Hematopoietic multipotent progenitor cell treated with erythropoietin and hydrocortisone succinate and interleukin-3 and kit ligand, for 15 days (in vitro differentiated cells): ENCODE results near the gene OLFM1.
"Not testable (repeated sequence)": the region's sequence is repeated elsewhere in the genome, so short reads cannot be mapped to it uniquely, and the experiment has no call there.

Source experiments
- DNase-seq: peaks from one replicate; pipeline ENCODE4 v3.0.0-alpha.2; 2015; ENCODE audit warnings: low spot score

The OLFM1 gene

DNA sequence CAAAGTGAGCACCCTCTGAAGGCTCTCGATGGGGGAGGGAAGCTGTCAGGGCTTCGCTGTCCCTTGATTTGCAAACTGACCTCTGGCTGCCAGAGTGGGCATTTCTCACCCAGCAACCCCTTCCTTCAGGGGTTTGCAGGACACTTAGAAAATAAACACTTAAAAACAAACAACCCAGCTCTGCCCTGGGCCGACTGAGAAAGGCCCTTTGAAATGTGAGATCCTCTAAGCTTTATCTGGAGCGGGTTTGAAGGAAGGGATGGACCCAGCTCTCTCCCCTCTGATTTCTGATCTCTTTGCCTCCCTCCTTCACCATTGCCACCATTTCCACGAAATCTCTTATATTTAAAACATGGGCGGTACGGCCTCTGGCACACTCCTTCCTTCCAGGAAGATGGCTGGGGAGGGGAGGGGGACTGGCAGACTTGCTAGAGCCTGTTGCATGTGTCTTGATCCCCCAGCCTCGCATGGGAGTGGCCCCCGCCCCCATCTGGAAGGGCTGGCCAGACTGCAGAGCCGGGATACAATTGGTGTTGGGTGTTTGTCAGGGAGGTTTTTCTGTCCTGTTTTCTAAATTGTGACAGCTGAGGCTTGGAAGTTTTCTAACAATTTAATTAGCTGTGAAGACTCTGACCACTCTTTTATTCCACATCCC is 20.2 kb downstream of the OLFM1 start:
- no peak for DNase-seq

DNA sequence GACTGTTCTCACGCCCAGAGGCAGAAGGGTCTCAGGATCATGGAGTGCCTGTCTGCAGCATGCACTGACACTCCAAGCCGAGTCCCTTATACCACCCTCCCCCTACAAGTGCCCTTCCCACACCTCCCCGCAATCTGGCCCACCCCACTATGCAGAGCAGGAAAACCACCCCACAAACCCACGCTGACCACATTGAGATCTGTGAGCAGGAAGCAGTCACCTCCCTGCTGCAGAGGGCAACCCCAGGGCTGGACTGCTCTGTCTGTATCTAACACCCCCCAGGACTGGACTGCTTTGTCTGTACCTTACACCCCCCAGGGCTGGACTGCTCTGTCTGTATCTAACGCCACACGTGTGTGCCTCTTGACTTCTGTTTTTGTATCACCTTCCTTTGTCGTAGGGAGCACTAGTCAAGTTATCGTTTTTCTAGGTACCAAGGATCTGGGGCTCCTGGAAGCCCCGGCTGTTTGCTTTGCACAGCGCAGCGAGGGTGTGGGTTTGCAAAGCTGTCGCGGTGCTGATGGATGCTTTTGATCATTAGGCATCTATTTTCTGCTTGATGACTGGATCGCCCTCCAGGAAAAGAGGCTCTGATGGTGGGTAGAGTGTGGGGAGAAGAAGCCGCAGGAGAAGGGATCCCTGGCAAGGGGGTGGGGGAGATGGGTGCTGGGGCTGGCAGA is 21.5 kb downstream of the OLFM1 start:
- DNase-seq = no peak

DNA sequence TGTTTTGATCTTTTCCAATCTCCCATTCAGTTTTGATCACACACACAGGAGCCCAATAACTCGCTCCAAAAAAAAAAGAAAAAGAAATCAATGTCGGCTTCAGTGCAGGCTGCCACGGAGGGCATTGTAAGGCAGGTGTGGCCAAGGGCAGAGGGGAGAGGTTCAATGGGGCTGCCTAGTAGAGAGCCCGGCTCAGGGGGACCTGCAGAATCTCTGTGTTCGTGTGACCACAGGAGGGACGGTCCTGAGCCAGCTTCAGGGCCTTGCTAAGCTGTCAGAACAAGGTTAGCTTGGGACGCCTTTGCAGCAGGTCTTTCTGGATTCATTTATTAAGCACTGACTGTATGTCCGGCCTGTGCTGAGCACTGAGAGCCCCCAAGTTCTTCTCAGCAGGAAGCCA is 22.2 kb downstream of the OLFM1 start:
- DNase-seq = no peak

DNA sequence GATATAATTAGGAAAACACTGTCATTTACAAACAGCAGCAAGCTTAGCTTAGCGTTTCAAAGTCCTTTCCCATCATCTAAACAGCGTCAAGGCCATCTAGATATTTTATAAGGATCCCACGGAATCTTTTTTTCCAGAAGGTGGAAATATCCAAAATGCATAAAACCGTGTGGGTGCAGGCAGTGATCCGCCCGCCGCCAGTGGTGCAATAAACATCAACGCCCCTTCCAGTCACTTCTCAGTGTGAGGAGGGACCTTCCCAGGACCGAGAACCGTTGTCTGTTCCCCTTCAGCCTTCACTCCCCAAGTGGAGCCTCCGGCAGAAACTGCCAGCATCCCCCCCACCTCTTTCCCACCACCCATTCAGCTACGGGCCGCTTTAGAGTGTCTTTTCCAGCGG is 22.9 kb downstream of the OLFM1 start:
- no peak for DNase-seq

DNA sequence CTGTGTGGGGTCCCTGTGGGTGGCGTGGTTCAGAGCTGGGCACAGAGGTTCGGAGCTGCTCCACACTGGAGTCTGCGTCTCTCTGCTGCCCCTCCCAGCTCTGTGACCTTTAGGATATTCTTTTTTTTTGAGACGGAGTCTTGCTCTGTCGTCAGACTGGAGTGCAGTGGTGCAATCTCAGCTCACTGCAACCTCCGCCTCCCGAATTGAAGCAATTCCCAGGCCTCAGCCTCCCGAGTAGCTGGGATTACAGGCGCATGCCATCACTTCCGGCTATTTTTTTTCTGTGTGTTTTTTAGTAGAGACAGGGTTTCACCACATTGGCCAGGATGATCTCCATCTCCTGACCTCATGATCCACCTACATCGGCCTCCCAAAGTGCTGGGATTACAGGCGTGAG is 24.1 kb downstream of the OLFM1 start:
- not testable (repeated sequence) for DNase-seq

DNA sequence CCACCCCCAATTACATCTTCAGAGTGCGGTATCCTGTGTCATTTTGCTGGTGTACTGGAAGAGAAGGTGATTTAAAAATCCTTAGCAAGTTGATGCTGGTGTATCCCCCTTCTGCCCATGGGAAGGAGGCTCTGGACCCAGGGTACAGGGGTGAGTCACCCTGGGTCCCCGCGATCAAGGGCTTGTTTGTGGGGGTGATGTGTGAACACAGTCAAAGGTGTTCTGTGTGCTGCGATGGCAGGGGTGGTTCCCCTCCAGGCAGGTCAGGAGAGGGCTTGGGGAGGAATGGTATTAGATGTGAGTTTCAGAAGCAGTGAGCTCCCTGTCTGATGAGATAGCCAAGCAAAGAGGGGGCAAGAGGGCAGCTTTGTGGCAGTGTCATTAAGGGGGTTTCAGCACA is 28.9 kb downstream of the OLFM1 start:
- no peak for DNase-seq

DNA sequence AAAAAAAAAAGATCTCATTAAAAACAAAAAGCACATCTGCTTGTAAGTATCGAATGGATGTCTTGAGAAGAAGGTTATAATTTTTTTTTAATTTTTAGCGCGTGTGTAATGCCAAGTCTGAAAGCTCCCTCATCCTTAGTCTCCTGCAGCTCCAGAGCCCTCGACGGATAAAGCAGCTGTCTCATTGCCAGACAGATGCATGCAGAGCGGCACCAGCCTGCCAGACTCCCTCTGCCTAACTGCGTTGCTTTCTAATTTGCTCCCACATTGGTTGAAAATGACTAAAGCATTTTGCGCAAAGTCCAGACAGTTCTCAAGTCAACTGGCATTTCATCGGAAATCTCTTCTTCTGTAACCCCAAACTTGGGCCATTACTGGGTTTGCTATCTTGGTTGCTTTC is 29.4 kb downstream of the OLFM1 start:
- no peak for DNase-seq

DNA sequence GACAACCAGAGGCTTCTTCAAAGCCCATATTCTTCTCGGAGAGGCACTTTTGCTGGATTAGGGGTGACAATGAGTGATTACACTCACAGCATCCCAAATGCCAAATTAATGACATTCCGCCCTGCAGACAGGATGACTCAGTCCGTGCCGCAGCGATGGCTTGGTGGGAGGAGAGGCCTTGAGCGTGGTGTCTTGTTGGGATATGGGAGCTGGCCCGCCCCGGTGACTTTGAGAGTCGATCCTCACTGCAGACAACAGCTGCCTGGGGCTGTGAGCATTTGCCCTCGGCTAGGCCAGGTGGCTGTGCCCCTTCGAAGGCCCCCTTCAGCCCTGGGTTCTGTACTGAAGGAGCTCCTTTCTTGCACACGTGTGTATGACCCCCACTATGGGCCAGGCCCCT is 29.8 kb downstream of the OLFM1 start:
- no peak for DNase-seq

DNA sequence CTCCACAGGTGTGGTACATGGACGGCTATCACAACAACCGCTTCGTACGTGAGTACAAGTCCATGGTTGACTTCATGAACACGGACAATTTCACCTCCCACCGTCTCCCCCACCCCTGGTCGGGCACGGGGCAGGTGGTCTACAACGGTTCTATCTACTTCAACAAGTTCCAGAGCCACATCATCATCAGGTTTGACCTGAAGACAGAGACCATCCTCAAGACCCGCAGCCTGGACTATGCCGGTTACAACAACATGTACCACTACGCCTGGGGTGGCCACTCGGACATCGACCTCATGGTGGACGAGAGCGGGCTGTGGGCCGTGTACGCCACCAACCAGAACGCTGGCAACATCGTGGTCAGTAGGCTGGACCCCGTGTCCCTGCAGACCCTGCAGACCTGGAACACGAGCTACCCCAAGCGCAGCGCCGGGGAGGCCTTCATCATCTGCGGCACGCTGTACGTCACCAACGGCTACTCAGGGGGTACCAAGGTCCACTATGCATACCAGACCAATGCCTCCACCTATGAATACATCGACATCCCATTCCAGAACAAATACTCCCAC is 32.1 kb downstream of the OLFM1 start:
- no peak for DNase-seq

DNA sequence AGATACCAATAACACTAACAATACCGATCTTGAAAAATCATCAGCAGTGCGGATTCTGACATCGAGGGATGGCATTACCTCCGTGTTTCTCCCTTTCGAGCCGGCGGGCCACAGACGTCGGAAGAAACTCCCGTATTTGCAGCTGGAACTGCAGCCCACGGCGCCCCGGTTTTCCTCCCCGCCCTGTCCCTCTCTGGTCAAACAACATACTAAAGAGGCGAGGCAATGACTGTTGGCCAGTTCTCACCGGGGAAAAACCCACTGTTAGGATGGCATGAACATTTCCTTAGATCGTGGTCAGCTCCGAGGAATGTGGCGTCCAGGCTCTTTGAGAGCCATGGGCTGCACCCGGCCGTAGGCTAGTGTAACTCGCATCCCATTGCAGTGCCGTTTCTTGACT is 32.8 kb downstream of the OLFM1 start:
- DNase-seq = no peak

DNA sequence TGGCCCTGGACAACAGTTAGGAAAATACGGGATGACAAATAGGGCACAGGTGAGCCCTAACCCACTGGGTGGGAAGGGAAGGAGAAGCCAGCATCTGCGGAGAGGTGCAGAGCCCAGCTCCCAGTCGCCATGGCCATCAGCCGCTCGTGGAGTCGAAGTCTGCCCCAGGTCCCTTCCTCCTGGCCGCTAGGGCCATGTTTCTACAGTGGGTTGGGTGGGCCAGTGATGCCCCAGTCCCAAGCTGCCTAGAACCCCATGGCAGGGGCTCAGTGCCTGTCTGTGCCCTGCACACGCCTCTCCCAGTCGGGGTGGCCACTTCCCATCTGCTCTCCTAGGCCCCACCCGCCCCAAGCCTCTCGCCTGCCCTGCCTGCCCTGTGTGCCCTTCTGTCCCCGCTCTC is 34.8 kb downstream of the OLFM1 start:
- DNase-seq = no peak

DNA sequence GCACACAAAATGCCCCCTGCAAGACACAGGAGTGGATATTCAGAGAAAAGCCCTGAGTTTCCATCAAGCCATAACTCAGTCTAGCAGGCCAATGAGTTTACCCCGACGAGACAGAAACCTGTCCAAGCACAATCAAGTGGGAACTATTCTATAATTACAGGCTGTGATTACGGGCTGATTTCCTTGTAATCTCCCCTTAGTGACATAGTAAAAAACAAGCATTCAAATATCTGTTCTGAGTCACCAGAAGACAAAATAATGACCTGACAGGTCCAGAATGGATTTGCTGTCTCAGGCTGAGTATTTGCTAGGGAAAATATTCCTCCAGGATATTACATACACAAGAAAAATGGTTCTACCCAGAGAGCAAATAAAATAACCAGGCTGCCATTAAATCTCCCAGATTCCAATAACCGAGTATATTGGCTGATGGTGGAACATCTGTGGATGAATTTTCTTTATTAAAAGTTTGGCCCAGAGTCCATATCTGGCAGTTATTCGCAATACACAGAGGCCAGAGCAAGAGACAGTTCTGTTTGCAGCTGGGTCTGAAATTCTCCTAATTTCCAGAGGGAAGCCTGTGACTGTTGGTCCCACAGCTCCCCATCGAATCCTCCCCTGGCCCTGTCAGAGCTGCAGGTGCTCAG is 35.8 kb downstream of the OLFM1 start:
- DNase-seq = no peak

DNA sequence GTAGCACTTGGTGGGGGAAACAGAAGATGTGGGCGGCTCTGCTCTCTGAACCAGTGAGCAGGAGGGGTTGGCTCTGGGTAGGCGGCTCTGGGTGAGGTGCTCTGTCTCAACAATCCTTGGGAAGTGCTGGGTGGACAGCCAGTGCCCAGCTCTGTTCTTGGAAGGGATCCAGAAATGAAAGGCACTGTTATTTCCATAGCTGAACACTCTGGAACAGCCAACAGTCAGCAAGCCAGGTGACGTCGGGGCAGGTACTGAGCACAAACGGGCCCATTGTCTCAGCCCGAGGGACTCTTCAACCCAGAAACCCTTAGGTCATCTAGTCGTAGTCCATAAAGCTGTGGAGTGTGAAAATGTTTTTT is 36.3 kb downstream of the OLFM1 start:
- no peak for DNase-seq

DNA sequence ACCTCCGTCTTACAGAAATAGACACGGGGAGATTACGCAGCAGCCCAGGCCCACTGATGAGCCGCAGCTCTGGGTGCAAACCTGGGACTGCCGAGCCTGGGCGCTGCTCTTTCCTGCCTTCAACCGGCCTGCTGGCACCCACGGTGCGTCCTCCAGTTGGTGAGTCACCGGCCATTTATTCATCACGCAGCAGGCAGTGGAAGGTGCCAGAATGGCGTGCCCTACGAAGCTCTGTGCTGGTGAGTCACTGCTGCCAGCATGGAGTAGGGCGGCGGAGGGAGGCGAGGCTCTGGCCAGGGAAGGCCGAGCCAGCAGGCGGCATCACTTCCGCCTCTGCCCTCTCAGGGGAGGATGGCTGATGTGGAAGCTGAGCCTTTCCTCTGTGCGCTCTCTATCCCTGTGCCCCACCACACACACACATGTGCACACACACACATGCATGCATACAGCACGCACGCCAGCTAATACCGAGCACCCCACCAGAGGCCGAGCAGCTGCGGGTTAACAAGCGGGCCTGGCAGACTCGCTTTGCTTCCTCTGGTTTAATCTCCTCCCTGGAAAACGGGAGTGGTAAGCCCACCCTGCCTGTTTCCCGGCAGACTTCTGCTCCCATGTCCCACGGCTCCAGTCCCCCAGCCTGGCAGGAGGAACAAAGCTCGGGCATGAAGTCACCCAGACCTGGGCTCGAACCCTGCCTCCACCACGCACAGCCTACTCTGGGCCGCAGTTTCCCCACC is 39.2 kb downstream of the OLFM1 start:
- no peak for DNase-seq

DNA sequence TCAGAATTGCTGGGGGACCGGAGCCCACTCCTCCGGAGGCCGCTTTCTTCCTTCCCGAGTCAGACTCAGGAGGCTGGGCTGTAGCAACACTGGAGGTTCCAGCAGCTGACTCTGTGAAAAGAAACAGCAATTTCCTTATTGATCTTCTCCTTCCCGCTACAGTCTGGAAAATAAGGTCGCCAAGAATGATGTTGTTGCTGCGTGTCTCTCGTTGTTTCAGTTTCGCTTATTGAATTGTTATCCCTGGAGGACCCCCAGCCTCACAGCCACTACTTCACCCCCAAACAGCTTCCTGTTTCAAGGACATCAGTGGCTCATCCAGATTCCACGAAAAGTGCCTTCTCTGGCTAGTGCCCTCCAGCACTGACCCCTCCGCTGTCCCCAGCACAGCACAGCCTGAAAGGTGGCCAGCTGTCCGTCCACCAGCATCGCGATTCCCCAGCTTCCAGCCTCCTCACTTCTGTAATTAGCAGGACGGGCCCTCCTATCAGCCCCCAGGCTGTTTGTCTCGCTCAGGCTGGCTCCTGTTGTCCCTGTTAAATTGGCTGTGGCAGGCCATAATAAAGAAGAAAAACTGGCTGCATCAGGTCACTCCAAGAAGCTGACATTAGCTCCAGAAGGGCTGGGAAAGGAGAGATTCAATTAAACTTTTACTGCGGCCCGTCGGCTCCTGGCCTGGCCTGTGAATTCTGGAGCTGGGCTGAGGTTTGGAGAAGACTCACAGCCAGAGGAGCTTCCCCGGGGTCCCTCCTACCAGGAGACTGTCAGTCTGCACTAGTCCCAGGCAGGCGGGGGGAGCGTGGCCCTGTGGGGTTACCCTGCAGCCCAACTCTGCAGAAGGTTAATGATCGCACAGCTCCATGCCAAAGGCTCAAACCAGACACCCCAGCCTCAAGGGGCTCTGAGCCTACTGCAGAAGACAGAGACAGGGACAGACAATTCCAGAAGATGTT is 40.5 kb downstream of the OLFM1 start:
- DNase-seq = no peak

DNA sequence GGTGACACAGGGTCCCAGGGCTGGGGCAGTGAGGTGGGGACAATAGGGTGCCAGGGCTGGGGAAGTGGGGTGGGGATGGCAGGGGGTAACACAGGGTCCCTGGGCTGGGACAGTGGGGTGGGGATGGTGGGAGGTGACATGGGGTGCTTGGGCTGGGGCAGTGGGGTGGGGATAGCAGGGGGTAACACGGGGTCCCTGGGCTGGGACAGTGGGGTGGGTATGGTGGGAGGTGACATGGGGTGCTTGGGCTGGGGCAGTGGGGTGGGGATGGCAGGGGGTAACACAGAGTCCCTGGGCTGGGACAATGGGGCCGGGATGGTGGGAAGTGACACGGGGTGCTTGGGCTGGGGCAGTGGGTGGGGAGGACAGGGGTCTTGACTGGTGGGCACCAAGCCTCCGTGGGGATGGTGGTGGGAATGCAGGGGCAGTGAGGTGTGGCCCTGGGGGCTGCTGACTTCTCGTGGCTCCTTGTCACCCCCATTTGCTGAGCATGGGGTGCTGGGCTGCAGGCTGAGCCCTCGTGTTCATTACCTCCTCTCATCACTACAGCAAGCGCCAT is 41.7 kb downstream of the OLFM1 start:
- DNase-seq = no peak

DNA sequence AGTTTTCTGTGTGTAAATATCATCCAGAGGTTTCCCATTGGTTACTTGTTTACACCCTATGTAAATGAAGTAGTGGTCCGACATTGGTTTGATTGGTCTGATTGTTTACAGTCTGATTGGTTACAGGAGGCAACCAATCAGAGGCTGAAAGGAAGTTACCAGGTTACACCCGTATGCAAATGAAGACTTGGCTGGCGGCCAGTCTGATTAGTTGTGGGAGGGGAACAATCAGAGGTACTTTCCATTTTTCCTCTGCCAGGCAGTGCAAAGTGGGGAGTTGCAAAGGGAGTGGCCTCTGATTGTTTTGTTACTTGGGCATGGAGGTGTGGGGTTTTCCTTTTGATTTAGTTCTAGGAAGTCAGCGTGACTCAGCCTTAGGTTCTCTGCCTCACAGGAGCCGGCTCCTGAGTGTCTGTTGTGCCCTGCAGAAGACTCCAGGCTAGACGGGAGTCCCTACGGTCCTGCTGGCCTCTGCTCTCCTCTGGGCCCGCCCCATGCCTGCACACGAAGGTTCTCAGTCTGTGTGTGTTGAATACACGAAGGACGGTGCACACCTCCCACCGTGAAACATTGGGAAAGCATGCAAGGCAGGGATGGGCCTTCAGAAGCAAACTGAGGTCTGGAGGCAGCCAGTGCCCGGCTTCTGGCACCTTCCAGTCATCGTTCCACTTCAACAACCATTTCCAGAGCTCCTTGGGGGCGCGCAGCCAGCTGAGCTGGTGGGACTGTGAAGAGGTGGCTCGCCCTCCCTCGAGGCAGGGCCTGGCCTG is 42.9 kb downstream of the OLFM1 start:
- peak; percentile 5 for DNase-seq

DNA sequence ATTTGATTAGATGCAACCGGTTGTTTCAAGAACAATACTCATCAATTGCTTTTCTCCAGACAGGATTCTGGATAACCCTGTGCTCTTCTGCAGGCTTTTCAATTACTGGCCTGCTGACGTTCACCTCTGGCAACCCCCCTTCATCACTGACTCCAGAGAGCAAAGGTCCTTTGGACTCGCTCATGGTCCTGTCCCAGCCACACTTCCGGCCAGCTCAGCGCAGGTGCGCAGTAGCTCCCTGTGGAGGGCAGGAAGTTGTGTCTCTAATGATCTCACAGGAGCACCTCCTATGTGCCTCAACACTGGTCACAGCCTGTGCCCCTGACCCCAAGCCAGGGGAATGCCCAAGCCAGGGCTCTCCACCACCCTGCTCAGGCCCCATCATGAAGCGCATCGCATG is 44.0 kb downstream of the OLFM1 start:
- DNase-seq = no peak

DNA sequence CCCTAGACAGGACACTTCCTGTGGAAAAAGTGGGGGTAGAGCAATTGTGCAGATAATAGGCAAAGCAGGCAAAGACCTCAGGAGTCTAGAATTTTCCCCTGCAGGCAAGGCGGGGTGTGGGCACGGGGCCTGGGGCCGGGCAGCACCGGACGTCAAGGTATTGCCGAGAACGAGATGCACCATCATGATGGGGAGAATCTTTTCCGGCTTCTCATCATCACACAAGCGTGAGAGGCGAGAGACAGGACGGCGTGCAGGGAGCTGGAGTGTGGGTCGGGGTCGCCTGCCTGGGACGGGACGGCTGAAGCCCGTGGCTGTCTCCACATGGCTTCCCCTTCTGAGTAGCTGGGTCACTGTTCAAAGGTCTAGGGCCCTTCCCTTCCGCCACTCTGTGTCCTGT is 44.5 kb downstream of the OLFM1 start:
- DNase-seq = no peak

DNA sequence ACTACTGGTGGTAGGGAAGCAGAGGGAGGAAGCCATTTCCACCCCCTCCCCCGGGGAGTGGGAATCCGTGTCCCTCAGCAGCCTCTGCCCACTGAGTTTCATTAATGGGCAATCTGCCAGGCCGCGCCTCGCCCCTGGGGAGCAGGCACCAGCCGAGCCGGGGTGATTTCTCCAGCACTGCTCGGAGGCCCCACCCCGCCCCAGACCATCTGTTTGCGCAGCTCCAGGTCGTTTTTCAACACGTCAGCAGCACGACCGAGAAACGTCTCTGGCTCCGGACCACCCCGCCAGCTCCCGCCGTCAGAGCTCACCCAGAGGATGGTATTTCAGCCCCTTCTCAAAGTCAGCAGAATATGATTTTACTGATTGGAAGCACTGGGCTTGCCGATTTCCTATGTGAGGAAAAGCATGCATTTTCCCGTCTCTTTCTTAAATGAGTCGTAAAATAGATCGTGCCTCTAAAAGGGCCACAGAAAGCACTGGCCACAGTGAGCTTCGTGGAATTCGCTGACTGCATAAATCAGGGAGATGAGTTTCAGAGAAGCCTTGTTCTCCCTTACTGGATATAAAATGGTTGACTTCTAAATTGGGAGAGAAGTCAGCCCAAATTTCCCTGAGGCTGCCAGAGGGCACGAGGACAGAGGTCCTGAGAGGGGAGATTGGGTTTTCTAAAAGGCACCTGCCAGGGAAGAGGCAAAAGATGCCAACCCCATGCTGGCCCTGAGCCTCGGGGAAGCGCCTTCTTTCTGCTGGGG is 47.0 kb downstream of the OLFM1 start:
- DNase-seq = no peak
